Activated T-helper 2 cell treated with anti-CD3 and anti-CD28 coated beads, Interferon-gamma antibody, Interleukin-2, Interleukin-4, amounts not matched to agents 10 μg/mL and 5 μg/mL and 100 μg/mL, durations not matched to agents 14 hours and 24 hours and 36 hours (primary cell): ENCODE measurements around the gene GSKIP. TPM values are rescaled to one million over a fixed set of nuclear protein-coding genes. Genes with fewer than 3 reads are reported as not detected.
"Not testable (repeated sequence)": the region's sequence is repeated elsewhere in the genome, so short reads cannot be mapped to it uniquely, and the experiment has no call there.

Experiments
- DNase-seq: peaks from one replicate; pipeline ENCODE4 v3.0.0; 2021; ENCODE audit warnings: low spot score
- H3K27ac Mint-ChIP-seq: one replicate; pipeline ENCODE4 v1.8.0; 2021; ENCODE audit warnings: mixed read lengths
- H3K27me3 Mint-ChIP-seq: one replicate; pipeline ENCODE4 v1.8.0; 2021; ENCODE audit warnings: low read depth, mixed read lengths
- H3K36me3 Mint-ChIP-seq: one replicate; pipeline ENCODE4 v1.8.0; 2021; ENCODE audit warnings: low read depth, mixed read lengths
- H3K4me1 Mint-ChIP-seq: one replicate; pipeline ENCODE4 v1.8.0; 2021; ENCODE audit warnings: low read depth, mixed read lengths
- H3K4me3 Mint-ChIP-seq: one replicate; pipeline ENCODE4 v1.8.0; 2021; ENCODE audit warnings: low read depth, mild to moderate bottlenecking, moderate library complexity, mixed read lengths
- H3K9me3 Mint-ChIP-seq: one replicate; pipeline ENCODE4 v1.8.0; 2021; ENCODE audit warnings: mixed read lengths
- intact Hi-C: fragments of 100-400 bp; cut with micrococcal nuclease; formaldehyde crosslinking; loops from one replicate; pipeline ENCODE4 v1.15.1; 2023
- total RNA-seq: library from RNA; stranded (reverse); gene quantifications from 2 replicates; pipeline ENCODE4 v1.2.3, GENCODE V29; 2022

The GSKIP gene
- total RNA-seq, result 21.3 and 21.4 TPM in 2 replicates

DNA sequence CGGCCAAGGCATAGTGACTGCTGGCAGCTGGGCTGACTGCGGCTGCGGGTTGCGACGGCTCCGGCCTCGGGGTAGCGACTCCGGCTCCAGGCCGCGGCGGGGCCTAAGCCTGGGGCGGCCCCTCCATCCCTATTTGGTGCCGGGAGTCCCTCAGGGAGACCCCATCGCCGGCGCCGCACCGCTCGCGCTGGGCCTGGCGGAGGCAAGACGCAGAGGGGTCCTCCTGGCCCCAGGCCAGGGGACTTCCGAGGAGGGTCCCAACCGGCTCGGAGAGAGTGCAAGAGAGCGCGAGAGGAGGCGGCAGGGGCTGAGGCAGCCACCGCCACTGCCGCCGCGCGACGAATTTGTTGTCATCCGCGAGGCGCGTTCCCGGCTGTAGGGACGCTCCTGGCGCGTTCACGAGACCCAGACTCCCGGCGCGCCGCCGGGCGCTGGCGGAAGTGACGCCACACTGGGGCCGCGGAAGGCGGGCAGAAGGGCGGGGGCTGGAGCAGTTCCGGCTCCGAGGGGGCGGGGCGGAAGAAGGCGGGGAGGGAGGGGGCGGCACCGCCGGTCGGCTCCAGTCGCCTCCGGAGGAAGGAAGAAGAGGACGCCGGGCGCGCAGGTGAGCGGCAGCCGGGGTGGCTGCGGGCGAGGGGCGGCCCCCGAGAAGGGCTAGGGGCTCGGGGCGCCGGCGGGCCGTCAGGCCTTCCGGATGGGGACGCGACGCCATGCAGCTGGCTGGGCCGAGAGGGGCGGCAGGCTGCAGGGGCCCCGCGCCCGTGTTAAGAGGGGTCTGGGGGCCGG, at the start of gene GSKIP, which contains the start of gene ATG2B:
GSKIP (plus strand) TSS at position 562 of the 786 bp plus-strand sequence. CDS start 18,722 bp downstream, outside the sequence.
ATG2B (minus strand) TSS at position 377 of the 786 bp plus-strand sequence; CDS start at position 12, 365 bp downstream.
- Mint-ChIP-seq H3K27me3 (no peaks in the 10 kb centered on the region), H3K4me1 (peaks cover 36% of the 10 kb centered on the region), H3K9me3 (no peaks in the 10 kb centered on the region), H3K4me3 (peak within 1 kb of the TSS; percentile 95), H3K36me3 (peaks cover 4% of the 10 kb centered on the region), H3K27ac (peak within 1 kb of the TSS; percentile 92)
- intact Hi-C loops, result loop anchor here (1.0 to 5.0 kb wide), 3 partner anchors 28 to 139 kb away; partner anchors contain the start of gene PAPOLA
- DNase-seq, result peak; percentile 96

GRCh38 chr14:96316087-96316486, 47.2 kb upstream of the GSKIP start:
- intact Hi-C loops, result no loop called here
- DNase-seq, result no peak
- H3K4me1 Mint-ChIP-seq, result peaks cover 4% of the 10 kb centered on the region
- H3K9me3 Mint-ChIP-seq, result no peaks in the 10 kb centered on the region
- H3K27ac Mint-ChIP-seq, result no peak overlapping the region
- H3K27me3 Mint-ChIP-seq, result no peaks in the 10 kb centered on the region
- H3K36me3 Mint-ChIP-seq, result peaks cover 33% of the 10 kb centered on the region
- no peak overlapping the region for H3K4me3 Mint-ChIP-seq

DNA sequence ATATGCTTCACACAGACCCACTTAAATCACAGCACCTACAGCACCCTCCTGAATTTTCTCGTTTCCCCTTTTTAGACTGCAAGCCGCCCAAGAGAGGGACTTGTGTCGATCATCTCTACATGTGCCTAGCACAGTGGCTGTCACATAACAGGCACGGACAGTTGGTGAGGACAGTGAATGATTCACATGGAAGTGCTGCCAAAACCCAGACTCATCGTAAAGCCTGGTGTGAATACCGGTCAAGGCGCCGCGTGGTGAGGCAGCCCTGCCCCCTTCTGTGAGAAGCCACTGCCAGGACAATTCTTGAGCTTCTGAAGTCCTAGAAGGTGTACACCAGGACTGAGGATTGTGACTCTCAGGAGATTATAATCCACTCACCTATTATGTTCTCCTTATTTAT, 44.5 kb upstream of the GSKIP start:
- no peaks in the 10 kb centered on the region for H3K9me3 Mint-ChIP-seq
- H3K36me3 Mint-ChIP-seq, result peaks cover 40% of the 10 kb centered on the region
- no peak overlapping the region for H3K4me3 Mint-ChIP-seq
- no peaks in the 10 kb centered on the region for H3K27me3 Mint-ChIP-seq
- H3K27ac Mint-ChIP-seq, result no peak overlapping the region
- DNase-seq, result no peak
- intact Hi-C loops, result no loop called here
- peaks cover 4% of the 10 kb centered on the region for H3K4me1 Mint-ChIP-seq

DNA sequence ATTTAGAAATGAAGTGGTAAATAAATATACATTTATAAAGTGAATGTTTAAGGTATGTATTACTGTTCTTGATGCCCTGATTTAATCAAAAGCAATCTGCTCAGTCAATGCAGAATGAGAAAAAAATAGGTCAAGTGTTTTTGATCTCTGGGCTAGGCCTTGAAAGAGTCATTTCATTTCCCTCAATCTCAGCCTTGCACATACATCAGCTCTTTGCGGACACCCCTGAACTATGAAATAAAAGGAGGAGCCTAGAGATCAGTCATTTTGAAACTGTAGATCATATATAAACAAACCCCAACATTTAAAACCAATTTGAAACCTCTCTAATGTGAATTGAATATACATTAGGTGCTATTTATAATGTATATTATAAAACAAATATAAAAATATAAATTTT, 42.7 kb upstream of the GSKIP start:
- Mint-ChIP-seq H3K27ac (no peak overlapping the region), H3K4me3 (no peak overlapping the region)
- intact Hi-C loops, result loop anchor here (5.0 kb wide), 1 partner anchor 42 kb away; the partner anchor contains the start of genes ATG2B and GSKIP

DNA sequence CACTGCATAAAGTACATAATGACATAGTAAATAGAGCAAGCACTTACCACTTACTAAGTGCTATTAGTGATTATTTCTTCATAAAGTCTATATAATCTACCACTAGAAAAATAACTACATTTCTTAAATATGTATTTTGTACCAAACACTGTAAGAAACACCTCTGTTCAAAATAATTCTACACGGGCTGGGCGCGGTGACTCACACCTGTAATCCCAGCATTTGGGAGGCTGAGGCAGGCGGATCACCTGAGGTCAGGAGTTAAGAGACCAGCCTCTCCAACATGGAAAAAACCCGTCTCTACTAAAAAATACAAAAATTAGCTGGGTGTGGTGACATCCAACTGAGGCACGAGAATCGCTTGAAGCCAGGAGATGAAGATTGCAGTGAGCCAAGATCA, 39.1 kb upstream of the GSKIP start:
- no peak overlapping the region for H3K27ac Mint-ChIP-seq
- intact Hi-C loops, result loop anchor here (5.0 kb wide), 1 partner anchor 38 kb away; the partner anchor contains the start of genes ATG2B and GSKIP

More for the DNA sequence above, 42.7 kb upstream of the GSKIP start:
- no peak for DNase-seq
- Mint-ChIP-seq H3K27me3 (no peaks in the 10 kb centered on the region), H3K36me3 (peaks cover 43% of the 10 kb centered on the region), H3K9me3 (no peaks in the 10 kb centered on the region), H3K4me1 (peaks cover 4% of the 10 kb centered on the region)

GRCh38 chr14:96338551-96338950, 24.8 kb upstream of the GSKIP start:
- intact Hi-C loops, result no loop called here
- Mint-ChIP-seq H3K36me3 (peaks cover 24% of the 10 kb centered on the region), H3K4me1 (peaks cover 1% of the 10 kb centered on the region), H3K27me3 (no peaks in the 10 kb centered on the region), H3K27ac (no peak overlapping the region), H3K4me3 (no peak overlapping the region), H3K9me3 (no peaks in the 10 kb centered on the region)
- DNase-seq, result no peak

More for the DNA sequence above, 39.1 kb upstream of the GSKIP start:
- H3K27me3 Mint-ChIP-seq, result no peaks in the 10 kb centered on the region
- H3K4me1 Mint-ChIP-seq, result peaks cover 4% of the 10 kb centered on the region
- H3K9me3 Mint-ChIP-seq, result no peaks in the 10 kb centered on the region
- H3K4me3 Mint-ChIP-seq, result no peak overlapping the region
- no peak for DNase-seq
- H3K36me3 Mint-ChIP-seq, result peaks cover 33% of the 10 kb centered on the region

- H3K36me3 Mint-ChIP-seq, result peaks cover 23% of the 10 kb centered on the region
- no peaks in the 10 kb centered on the region for H3K27me3 Mint-ChIP-seq
- intact Hi-C loops, result no loop called here
Measured at GRCh38 chr14:96341323-96341722, 22.0 kb upstream of the GSKIP start.

GRCh38 chr14:96345669-96346068, 17.7 kb upstream of the GSKIP start:
- Mint-ChIP-seq H3K27me3 (no peaks in the 10 kb centered on the region), H3K9me3 (no peaks in the 10 kb centered on the region), H3K36me3 (peaks cover 2% of the 10 kb centered on the region), H3K27ac (no peak overlapping the region), H3K4me1 (peaks cover 7% of the 10 kb centered on the region), H3K4me3 (no peak overlapping the region)
- no peak for DNase-seq
- intact Hi-C loops, result no loop called here

More at GRCh38 chr14:96341323-96341722, 22.0 kb upstream of the GSKIP start:
- Mint-ChIP-seq H3K4me1 (peaks cover 1% of the 10 kb centered on the region), H3K27ac (no peak overlapping the region), H3K4me3 (no peak overlapping the region), H3K9me3 (no peaks in the 10 kb centered on the region)
- no peak for DNase-seq

DNA sequence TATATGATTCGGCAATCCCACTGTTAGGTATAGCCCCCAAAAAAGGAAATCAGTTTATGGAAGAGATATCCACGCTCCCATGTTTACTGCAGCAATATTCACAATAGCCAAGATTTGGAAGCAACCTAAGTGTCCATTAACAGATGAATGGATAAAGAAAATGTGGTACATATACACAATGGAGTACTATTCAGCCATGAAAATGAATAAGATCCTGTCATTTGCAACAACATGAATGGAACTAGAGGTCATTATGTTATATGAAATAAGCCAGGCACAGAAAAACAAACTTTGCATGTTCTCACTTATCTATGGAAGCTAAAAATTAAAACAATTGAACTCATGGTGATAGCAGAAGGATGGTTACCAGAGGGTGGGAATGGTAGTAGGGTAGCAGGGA, 15.4 kb upstream of the GSKIP start:
- intact Hi-C loops, DNase-seq, H3K27me3 Mint-ChIP-seq, H3K4me1 Mint-ChIP-seq, H3K36me3 Mint-ChIP-seq, H3K4me3 Mint-ChIP-seq, H3K9me3 Mint-ChIP-seq, H3K27ac Mint-ChIP-seq: not testable (repeated sequence)

DNA sequence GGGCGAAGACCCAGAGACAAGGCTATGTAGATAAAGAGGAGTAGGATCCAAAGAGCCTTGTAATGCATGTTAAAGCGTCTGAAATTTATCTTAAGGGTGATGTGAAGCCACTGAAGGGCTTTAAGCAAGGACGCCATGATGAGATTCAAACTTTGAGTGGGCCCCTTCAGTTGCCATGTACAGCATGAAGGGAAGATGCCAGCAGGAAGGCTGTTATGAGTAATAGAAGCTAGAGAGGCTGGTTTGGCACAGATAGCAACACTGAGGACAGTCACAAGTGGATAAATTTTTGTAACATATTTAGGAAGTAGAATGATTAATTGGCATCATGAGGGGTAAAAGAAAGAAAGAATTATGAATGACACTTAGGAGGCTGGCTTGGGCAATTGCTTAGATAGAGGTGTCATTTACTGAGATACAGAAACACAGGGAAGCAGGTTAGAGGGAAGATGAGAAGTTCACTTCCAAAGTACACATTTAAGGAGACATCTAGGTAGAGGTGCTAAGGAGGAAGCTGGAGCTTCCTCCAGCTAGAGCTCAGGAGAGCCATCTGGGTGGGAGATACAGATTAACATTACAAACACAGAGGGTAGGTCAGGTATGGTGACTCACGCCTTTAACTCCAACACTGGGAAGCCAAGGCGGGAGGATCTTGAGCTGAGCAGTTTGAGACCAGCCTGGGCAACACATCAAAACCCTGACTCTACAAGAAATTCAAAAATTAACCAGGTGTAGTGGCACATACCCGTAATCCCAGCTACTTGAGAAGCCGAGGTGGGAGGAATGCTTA, 13.8 kb upstream of the GSKIP start:
- Mint-ChIP-seq H3K27me3 (no peaks in the 10 kb centered on the region), H3K4me3 (no peak overlapping the region), H3K4me1 (peaks cover 6% of the 10 kb centered on the region), H3K36me3 (peaks cover 4% of the 10 kb centered on the region), H3K9me3 (no peaks in the 10 kb centered on the region), H3K27ac (no peak overlapping the region)
- intact Hi-C loops, result no loop called here
- DNase-seq, result no peak

GRCh38 chr14:96351986-96352385, 11.3 kb upstream of the GSKIP start:
- H3K27me3 Mint-ChIP-seq, result no peaks in the 10 kb centered on the region
- peaks cover 7% of the 10 kb centered on the region for H3K36me3 Mint-ChIP-seq
- no peak overlapping the region for H3K4me3 Mint-ChIP-seq
- DNase-seq, result no peak
- no peaks in the 10 kb centered on the region for H3K9me3 Mint-ChIP-seq
- intact Hi-C loops, result no loop called here
- H3K27ac Mint-ChIP-seq, result no peak overlapping the region
- H3K4me1 Mint-ChIP-seq, result peaks cover 9% of the 10 kb centered on the region

GRCh38 chr14:96352708-96353107, 10.6 kb upstream of the GSKIP start:
- Mint-ChIP-seq H3K9me3 (no peaks in the 10 kb centered on the region), H3K4me1 (peaks cover 15% of the 10 kb centered on the region), H3K27ac (no peak overlapping the region), H3K36me3 (peaks cover 13% of the 10 kb centered on the region), H3K27me3 (no peaks in the 10 kb centered on the region), H3K4me3 (no peak overlapping the region)
- DNase-seq, result no peak
- intact Hi-C loops, result no loop called here

DNA sequence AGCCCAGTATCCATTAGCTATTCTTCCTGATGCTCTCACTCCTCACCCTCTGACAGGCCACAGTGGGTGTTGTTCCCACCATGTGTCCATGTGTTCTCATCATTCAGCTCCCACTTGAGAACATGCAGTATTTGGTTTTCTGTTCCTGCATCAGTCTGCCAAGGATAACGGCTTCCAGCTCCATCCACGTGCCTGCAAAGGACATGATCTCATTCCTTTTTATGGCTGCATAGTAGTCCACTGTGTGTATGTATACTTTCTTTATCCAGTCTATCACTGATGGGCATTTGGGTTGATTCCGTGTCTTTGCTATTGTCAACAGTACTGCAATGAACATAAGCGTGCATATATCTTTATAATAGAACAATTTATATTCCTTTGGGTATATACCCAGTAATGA, 9.1 kb upstream of the GSKIP start:
- H3K36me3 Mint-ChIP-seq, result peaks cover 19% of the 10 kb centered on the region
- no peak for DNase-seq
- no peaks in the 10 kb centered on the region for H3K27me3 Mint-ChIP-seq
- intact Hi-C loops, result no loop called here
- no peaks in the 10 kb centered on the region for H3K9me3 Mint-ChIP-seq
- H3K27ac Mint-ChIP-seq, result no peak overlapping the region
- H3K4me1 Mint-ChIP-seq, result peaks cover 14% of the 10 kb centered on the region
- no peak overlapping the region for H3K4me3 Mint-ChIP-seq
